Measurements from ENCODE around the gene MCM5. TPM values are rescaled to one million over a fixed set of nuclear protein-coding genes. Genes with fewer than 3 reads are reported as not detected.
"Not testable (repeated sequence)": the region's sequence is repeated elsewhere in the genome, so short reads cannot be mapped to it uniquely, and the experiment has no call there.

Gene MCM5
- total RNA-seq, 1 donor from 2014 or later = 206 TPM

GRCh38 chr22:35449829-35450689 is 50.1 kb downstream of the MCM5 start:
- intact Hi-C loops (cut with micrococcal nuclease) = no loop called here

GRCh38 chr22:35450824-35451569 is 51.1 kb downstream of the MCM5 start:
- intact Hi-C loops (cut with micrococcal nuclease) = no loop called here

- intact Hi-C loops (cut with micrococcal nuclease) = no loop called here
Measured at GRCh38 chr22:35451592-35451991, 51.7 kb downstream of the MCM5 start.

- intact Hi-C loops (cut with micrococcal nuclease) = no loop called here
Measured at GRCh38 chr22:35452351-35452781, 52.4 kb downstream of the MCM5 start.

- intact Hi-C loops (cut with micrococcal nuclease) = no loop called here
Measured at GRCh38 chr22:35452810-35453743, 53.1 kb downstream of the MCM5 start.

- intact Hi-C loops (cut with micrococcal nuclease) = no loop called here
Measured at GRCh38 chr22:35454416-35455054, 54.6 kb downstream of the MCM5 start.

GRCh38 chr22:35455529-35455928 is 55.6 kb downstream of the MCM5 start:
- intact Hi-C loops (cut with micrococcal nuclease) = no loop called here

- intact Hi-C loops (cut with micrococcal nuclease) = no loop called here
Measured at GRCh38 chr22:35456757-35457156, 56.8 kb downstream of the MCM5 start.

- intact Hi-C loops (cut with micrococcal nuclease) = no loop called here
Measured at GRCh38 chr22:35457729-35458546, 58.0 kb downstream of the MCM5 start.

GRCh38 chr22:35458547-35459422 is 58.8 kb downstream of the MCM5 start:
- intact Hi-C loops (cut with micrococcal nuclease) = no loop called here

GRCh38 chr22:35459423-35459894 is 59.5 kb downstream of the MCM5 start:
- intact Hi-C loops (cut with micrococcal nuclease) = no loop called here

GRCh38 chr22:35459976-35460375 is 60.0 kb downstream of the MCM5 start:
- intact Hi-C loops (cut with micrococcal nuclease) = not testable (repeated sequence)

- intact Hi-C loops (cut with micrococcal nuclease) = no loop called here
Measured at GRCh38 chr22:35460688-35461087, 60.7 kb downstream of the MCM5 start.

- intact Hi-C loops (cut with micrococcal nuclease) = no loop called here
Measured at GRCh38 chr22:35462498-35463230, 62.7 kb downstream of the MCM5 start.

GRCh38 chr22:35463231-35463933 is 63.4 kb downstream of the MCM5 start:
- intact Hi-C loops (cut with micrococcal nuclease) = no loop called here

- intact Hi-C loops (cut with micrococcal nuclease) = no loop called here
Measured at GRCh38 chr22:35464399-35464798, 64.5 kb downstream of the MCM5 start.

- intact Hi-C loops (cut with micrococcal nuclease) = no loop called here
Measured at GRCh38 chr22:35465109-35465701, 65.3 kb downstream of the MCM5 start.
